GM15510 (cell line): ENCODE data around the gene YES1.

Experiments used
- POLR2A ChIP-seq: IDR thresholded peaks from 3 replicates; pipeline ENCODE4 v1.6.1; 2011; ENCODE audit warnings: borderline replicate concordance; ENCODE audit not compliant: insufficient read length; ENCODE audit errors: extremely low read depth

YES1 gene

DNA sequence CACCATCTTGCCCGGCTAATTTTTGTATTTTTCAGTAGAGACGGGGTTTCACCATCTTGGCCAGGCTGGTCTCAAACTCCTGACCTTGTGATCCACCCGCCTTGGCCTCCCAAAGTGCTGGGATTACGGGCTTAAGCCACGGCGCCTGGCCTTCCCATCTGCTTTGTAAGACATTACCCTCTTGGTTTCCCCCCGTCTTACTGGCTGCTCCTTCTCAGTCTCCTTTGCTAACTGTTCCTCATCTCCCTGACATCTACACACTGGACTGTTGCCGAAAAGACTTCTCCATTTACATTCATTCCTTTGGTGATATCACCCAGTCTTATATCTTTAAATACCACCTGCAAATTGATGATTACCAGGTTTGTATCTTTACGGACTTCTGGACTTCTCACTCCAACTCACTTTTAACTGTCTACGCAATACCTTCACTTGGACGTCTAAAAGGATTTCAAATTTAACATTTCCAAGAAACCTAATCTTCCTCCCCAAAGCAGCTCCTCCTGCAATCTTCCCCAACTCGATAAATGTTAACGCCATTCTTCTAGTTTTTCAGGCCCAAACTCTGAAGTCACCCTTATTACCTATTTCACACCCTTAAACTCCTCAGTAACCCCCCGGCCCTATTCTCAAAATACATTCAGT, 37.9 kb downstream of the YES1 start:
- TF ChIP-seq POLR2A = no peak

DNA sequence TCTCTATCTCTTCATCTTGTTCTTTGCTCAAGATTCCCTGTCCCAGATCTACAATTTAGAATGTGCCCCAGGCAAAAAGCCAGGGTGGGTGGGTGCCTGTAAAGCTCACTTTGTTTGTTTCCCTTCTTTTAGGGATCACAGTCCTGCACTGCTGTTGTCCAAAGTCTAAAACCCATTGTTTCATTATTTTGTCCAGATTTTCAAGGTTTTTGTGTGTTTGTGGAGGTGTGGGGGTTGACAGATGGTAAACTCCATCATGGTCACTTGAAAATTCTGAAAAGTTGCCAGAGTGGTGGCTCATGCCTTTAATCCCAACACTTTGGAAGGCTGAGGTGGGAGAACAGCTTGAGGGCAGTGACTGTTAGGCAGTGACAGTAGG, 41.5 kb downstream of the YES1 start:
- no peak for TF ChIP-seq POLR2A

DNA sequence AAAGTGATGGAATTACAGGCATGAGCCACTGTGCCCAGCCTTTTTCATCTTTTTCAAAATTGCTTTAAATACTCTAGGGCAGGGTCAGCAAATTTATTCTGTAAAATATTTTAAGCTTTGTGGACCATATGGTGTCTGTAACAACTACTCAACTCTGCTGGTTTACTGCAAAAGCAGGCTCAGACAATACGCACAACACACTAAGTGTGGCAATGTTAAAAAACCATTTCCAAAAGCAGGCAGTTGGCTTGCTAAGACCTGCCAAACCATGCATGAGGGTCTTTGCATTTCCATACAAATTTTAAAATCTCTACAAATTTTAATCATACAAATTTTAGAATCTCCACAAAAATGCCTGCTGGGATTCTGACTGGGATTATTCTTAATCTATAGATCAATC, 44.1 kb downstream of the YES1 start:
- no peak for TF ChIP-seq POLR2A

DNA sequence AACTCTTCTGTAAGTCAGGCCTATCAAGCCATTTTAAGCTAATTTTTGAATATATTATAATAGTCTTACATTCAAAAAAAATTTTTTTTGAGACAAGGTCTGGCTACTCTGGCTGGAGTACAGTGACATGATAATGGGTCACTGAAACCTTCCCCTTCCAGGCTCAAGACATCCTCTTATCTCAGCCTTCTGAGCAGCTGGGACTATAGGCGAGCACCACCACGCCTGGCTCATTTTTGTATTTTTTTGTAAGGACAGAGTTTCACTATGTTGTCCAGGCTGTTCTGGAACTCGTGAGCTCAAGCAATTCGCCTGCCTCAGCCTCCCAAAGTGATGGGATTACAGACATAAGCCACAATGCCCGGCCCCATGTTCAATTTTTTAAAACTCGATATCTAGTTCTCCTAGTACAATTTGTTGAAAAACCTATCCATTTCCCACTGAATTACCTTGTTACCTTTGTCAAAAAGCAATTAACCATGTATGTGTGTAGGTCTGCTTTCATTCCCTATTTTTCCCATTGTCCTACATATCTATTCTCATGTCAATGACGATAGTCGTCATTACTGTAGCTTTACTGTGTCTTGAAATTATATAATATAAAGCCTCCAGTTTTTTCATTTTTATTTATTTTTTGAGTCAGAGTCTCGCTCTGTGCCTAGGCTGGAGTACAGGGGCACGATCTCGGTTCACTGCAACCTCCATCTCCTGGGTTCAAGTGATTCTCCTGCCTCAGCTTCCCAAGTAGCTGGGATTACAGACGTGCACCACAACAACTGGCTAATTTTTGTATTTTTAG, 44.8 kb downstream of the YES1 start:
- no peak for TF ChIP-seq POLR2A

DNA sequence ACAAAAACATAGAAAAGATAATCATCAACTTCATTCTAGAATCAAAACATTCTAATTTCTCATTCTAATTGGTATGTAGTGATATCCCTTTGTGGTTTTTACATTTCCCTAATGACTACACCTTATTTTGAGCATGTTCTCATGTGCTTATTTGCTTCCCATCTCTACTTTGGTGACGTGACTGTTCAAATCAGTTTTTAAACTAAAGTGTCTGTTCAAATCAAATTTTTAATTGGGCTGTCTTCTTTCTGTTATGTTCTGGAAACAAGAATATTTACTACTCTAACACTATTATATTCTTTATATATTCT, 45.5 kb downstream of the YES1 start:
- no peak for TF ChIP-seq POLR2A

DNA sequence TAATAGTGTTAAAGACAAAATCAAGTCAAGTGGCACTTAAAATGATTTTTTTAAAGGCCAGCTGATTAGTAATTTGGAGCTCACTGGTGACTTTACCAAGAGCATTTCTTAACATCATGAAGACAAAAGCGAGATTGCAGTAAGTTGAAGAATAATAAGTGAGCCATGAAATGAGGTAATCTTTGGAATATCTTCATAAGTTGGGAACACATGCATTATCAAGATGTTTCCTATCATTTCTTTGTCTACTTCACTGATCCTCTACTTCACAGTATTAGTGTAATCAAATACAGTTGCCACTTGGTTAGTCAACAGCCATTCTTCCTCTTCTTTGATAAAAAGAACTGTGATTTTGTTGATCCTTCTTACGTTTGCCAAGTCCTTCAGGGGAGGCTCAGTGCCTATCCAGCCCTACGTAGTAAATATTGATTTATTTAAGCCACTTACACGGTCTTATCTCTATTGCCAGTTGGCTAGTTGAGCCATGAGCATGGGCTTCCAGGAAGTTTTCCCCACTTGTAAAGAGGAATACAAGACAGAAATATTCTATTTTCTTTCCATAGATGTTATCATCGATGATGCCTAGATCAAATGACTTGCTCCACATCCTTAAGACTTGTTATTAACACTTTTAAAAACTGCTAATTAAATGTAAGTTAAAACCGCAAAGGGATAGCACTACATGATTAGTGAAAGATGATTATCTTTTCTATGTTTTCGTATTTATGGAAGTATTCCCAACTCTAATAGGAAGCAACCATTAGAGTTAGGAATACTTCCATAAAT, 46.1 kb downstream of the YES1 start:
- TF ChIP-seq POLR2A = no peak

DNA sequence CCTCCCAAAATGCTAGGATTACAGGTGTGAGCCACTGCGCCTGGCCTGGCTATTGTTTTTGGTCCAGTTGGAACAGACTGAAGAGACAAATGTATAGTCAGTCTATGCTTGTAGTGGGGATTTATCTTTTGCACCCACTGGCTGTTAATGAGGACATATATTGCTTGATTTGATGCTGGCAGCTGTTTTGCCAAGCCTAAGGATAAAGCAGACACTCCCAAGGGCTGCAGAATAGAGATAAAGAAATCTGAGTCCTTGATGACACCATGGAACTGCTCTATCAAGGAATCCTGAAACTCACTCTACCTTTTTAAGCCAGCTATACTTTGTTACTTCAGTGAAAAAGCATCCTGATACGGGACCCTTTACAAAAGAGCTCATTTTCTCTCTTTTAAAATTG, 56.5 kb downstream of the YES1 start:
- no peak for TF ChIP-seq POLR2A

DNA sequence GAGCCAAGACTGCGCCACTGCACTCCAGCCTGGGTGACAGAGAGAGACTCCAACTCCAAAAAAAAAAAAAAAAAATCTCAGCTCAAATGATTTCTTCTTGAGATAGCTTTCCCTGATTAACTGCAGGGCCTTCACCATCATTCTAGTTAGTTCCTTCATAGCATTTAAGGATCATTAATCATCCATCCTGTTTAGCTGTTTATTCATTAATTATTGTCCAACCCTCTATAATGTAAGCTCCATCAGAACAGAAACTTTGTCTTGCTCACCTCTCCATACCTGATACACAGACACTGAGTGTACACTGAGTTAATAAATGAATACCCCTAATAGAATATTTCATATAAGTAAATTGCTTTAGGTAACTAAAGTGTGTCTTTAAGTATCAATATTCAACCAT, 57.4 kb downstream of the YES1 start:
- no peak for TF ChIP-seq POLR2A

DNA sequence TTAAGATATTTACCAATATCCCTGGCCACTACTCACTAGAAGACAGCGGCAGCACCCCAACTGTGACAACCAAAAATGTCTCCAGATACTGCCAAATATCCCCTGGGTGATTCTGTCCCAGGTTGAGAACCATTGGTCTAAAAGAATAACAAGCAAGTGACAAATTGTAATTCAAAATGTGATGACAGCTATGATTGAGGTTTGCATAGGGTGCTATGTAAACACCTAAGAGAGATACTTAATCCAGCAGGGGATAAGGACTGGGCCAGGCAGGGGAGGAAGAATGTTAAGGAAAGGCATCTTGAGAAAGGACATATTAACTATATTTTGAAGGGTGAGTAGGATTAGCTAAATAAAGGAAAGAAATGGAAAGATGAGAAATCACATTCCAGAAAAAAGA, 61.6 kb downstream of the YES1 start:
- TF ChIP-seq POLR2A = no peak

DNA sequence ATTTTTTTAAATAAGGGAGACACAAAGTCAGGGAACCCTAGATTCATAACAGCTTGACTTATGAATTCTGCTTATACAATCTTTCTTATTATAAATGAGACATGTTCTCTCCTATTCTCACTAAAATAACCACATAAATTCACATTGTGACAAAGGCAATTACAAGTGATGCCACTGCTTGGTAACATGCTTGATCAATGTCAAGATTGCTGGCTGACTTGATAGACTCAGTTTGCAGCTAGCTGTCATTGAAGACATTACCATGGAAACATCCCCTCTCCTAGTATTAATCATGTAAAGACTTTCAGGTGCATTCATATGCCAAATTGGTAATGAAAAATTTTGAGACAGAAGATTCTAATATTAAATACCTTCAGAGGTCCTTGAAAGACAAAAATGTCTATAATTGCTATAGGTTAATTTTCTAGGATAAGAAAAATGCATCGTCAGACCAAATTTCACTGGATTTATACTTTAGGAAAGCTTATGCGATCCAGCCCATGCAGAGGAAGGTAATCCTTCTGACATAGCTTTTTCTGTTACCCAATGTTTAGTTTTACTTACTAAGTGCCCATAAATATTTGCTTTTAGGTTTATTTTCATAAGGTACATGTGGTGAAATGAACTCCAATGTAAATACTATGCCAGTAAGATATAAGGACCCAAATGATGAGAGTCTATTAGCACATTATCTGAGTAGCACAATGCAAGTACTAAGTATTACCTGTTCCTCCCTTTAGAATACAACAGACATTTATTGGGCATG, 67.0 kb downstream of the YES1 start:
- no peak for TF ChIP-seq POLR2A

DNA sequence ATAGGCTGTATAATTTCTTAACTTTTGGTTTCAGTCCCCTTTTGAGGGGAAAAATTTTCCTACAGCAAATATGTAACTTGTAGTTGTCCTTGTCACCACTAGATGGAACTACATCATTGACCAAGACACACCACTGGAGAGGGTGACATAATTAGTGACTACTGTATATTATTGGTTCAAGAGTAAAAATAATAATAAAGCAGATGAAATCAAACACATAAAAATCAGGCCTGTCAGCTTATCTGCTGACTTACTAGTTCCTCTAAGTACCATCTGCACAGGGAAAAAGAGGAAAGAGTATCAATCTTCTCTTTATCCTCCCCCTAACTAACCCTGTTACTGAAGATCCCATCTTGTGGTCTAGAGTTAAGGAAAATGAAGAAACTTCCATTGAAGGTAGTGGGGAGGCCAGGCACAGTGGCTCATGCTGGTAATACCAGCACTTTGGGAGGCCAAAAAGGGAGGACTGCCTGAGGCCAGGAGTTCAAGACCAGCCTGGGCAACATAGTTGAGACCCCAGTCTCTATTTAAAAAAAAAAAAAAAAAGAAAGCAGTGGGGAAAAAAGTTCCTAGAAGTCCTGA, 70.0 kb downstream of the YES1 start:
- no peak for TF ChIP-seq POLR2A

DNA sequence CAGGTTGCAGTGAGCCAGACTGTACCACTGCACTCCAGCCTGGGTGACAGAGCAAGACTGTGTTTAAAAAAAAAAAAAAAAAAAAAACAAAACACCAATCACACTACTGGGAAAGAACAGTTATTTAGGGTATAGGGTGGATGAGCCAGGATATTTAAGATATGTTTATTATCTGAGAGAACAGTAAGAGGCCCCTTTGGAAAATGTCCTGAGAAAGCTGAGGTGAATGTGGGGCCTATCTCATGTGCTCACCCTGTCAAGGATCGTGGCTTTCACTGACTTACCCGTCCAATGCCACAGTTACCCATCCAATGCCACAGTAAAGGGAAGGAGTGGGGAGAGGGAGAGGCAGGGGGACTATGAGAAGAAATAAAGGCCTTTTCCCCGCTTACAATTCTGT, 79.7 kb downstream of the YES1 start:
- no peak for TF ChIP-seq POLR2A

DNA sequence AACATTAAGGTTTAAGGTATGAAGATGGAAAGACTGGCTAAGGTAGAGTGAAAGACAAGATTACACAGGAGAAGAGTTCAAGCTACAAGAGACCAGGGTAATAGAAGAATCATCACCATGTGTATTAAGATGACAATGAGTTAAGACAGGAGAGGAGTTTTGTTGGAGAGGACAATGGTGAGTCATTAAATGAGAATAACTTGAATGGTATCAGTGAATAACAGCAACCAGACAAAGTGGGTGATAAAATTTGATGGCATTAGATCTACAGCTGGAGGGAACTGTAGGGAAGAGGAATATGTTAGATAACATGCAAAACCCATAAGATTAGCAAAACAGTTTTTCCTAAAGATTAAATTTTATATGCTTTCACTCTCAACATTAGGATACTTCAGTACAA, 80.9 kb downstream of the YES1 start:
- TF ChIP-seq POLR2A = no peak

DNA sequence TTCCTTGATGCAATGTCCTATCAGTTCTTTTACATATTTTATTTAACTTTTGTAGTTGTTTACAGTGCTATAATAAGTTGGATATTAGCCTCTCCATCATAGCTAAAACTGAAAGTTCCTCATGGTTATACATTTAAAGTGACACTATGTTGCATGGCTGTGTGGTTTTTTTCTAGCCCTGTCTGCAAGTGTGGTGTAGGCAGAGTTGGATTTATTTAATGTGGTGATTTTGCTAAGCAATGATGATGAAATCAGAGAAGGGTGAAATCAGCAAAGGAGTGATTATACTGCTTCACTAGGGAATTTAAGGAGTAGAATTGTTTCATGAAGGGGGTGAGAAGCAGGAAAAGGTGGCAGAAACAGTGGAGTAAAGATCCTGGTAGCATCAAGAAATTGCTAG, 81.3 kb downstream of the YES1 start:
- no peak for TF ChIP-seq POLR2A

DNA sequence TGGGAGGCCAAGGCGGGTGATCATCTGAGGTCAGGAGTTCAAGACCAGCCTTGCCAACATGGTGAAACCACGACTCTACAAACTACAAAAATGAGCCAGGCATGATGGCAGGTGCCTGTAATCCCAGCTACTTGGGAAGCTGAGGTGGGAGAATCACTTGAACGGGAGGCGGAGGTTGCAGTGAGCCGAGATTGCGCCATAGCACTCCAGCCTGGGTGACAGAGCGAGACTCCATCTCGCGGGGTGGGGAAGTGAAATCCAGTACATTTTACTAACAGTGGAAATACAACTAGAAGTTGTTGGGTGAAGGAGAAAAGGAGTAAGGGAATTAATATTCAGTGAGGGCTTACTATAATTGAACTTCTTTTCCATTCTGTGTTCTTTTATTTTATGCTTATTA, 86.4 kb downstream of the YES1 start:
- no peak for TF ChIP-seq POLR2A
